Measurements from ENCODE around the gene TYK2. TPM values are rescaled to one million over a fixed set of nuclear protein-coding genes. Genes with fewer than 3 reads are reported as not detected.

TYK2 gene
- total and polyA plus RNA-seq, 9 of the 15 experiments (the other 6 are each of a cell fraction or from before 2014, with no cell fraction given), result 15.0 to 182 (median 85.9) TPM

DNA sequence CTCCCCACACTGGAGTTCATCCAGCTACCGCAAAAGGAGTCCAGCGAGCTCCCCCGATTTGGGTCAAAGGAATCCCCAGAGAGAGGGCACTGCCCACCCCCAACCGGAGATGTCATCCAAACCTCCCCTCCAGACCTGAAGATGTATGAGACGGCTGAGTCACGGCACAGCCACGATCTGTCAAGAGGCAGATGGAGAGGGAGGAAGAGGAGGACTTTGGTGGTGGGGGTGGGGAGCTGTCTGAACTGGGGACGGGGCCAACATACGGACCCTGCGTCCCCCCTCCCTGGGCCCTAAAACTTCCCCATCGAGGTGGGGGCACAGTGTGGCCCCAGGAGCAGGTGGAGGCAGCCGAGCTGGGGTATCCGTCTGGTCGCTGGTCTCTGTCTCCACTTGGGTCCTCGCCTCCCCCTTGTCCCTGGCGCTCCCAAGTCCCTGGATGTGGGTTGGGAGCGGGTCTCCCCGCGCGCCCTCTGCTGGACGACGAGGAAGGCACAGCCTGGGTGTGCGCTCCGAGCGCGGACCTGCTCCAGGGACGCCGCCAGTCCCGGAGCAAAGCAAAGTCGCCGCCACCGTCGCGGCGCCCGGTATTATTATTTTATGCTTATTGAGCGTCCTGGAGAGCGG, 43.8 kb upstream of the TYK2 start (continued):
- peak; percentile 67; the same call in 1 of the 2 replicates for TF ChIP-seq C11orf30 (IDR thresholded peaks at IDR 0.05; ENCODE audit: low read depth)
- TF ChIP-seq KLF16 (IDR thresholded peaks at IDR 0.05), result peak; percentile 55
- peak; percentile 74 for TF ChIP-seq SMAD4 (CRISPR knock-in tag; conservative IDR thresholded peaks at IDR 0.05)
- TF ChIP-seq, protein P1, sequence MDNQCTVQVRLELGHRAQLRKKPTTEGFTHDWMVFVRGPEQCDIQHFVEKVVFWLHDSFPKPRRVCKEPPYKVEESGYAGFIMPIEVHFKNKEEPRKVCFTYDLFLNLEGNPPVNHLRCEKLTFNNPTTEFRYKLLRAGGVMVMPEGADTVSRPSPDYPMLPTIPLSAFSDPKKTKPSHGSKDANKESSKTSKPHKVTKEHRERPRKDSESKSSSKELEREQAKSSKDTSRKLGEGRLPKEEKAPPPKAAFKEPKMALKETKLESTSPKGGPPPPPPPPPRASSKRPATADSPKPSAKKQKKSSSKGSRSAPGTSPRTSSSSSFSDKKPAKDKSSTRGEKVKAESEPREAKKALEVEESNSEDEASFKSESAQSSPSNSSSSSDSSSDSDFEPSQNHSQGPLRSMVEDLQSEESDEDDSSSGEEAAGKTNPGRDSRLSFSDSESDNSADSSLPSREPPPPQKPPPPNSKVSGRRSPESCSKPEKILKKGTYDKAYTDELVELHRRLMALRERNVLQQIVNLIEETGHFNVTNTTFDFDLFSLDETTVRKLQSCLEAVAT (IDR thresholded peaks at IDR 0.05), result peak in 1 of 2 experiments; percentile 89; a peak in 2 of 4 replicates
- TF ChIP-seq FOXP1 (CRISPR knock-in tag; IDR thresholded peaks at IDR 0.05), result peak; percentile 44; the same call in 1 of the 2 replicates
- 0 out of 2 replicates have a peak, but pooled peaks have one; percentile 13 for TF ChIP-seq ZNF282 (CRISPR knock-in tag; IDR thresholded peaks at IDR 0.05)
- peak; percentile 85; the same call in 1 of the 2 replicates for TF ChIP-seq NBN (IDR thresholded peaks at IDR 0.05; ENCODE audit: low read depth)
- TF ChIP-seq SMARCE1 (IDR thresholded peaks at IDR 0.05), result peak; percentile 55
- TF ChIP-seq BRD9 (IDR thresholded peaks at IDR 0.05; ENCODE audit: low read depth, partially characterized antibody), result peak; percentile 35
- no peak for TF ChIP-seq CHCHD3 (CRISPR knock-in tag; IDR thresholded peaks at IDR 0.05)
- TF ChIP-seq PTTG1 (tag; IDR thresholded peaks at IDR 0.05; ENCODE audit: low read depth), result no peak
- 0 out of 2 replicates have a peak, but pooled peaks have one; percentile 55 for TF ChIP-seq L3MBTL2 (IDR thresholded peaks at IDR 0.05)
- no peak for TF ChIP-seq KDM5B (IDR thresholded peaks at IDR 0.05; ENCODE audit: insufficient replicate concordance, low read depth, low read length)
- no peak for TF ChIP-seq CCAR2 (IDR thresholded peaks at IDR 0.05; ENCODE audit: low read depth, low read length)
- peak; percentile 92 for TF ChIP-seq RB1 (IDR thresholded peaks at IDR 0.05; ENCODE audit: low read depth)
- TF ChIP-seq ZNF830 (CRISPR knock-in tag; IDR thresholded peaks at IDR 0.05), result peak; percentile 82; the same call in 1 of the 2 replicates
- TF ChIP-seq NRF1 (conservative IDR thresholded peaks at IDR 0.05 in 1 of 2, IDR thresholded peaks at IDR 0.05 in 1 of 2), result peak; percentile 64 to 69
- TF ChIP-seq, protein P2, sequence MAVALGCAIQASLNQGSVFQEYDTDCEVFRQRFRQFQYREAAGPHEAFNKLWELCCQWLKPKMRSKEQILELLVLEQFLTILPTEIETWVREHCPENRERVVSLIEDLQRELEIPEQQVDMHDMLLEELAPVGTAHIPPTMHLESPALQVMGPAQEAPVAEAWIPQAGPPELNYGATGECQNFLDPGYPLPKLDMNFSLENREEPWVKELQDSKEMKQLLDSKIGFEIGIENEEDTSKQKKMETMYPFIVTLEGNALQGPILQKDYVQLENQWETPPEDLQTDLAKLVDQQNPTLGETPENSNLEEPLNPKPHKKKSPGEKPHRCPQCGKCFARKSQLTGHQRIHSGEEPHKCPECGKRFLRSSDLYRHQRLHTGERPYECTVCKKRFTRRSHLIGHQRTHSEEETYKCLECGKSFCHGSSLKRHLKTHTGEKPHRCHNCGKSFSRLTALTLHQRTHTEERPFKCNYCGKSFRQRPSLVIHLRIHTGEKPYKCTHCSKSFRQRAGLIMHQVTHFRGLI (CRISPR knock-in tag; IDR thresholded peaks at IDR 0.05), result no peak
- 0 out of 2 replicates have a peak, but pooled peaks have one; percentile 33 for TF ChIP-seq LEF1 (IDR thresholded peaks at IDR 0.05)
- no peak for TF ChIP-seq XRCC3 (IDR thresholded peaks at IDR 0.05)
- TF ChIP-seq XRCC5 (IDR thresholded peaks at IDR 0.05; ENCODE audit: low read depth, low read length), result peak; percentile 88; the same call in 1 of the 2 replicates
- TF ChIP-seq SMARCA4 (IDR thresholded peaks at IDR 0.05), result peak; percentile 37; the same call in 1 of the 2 replicates
- TF ChIP-seq SMAD1 (IDR thresholded peaks at IDR 0.05; ENCODE audit: low read depth, low read length, partially characterized antibody), result peak; percentile 45
- TF ChIP-seq, protein P3, sequence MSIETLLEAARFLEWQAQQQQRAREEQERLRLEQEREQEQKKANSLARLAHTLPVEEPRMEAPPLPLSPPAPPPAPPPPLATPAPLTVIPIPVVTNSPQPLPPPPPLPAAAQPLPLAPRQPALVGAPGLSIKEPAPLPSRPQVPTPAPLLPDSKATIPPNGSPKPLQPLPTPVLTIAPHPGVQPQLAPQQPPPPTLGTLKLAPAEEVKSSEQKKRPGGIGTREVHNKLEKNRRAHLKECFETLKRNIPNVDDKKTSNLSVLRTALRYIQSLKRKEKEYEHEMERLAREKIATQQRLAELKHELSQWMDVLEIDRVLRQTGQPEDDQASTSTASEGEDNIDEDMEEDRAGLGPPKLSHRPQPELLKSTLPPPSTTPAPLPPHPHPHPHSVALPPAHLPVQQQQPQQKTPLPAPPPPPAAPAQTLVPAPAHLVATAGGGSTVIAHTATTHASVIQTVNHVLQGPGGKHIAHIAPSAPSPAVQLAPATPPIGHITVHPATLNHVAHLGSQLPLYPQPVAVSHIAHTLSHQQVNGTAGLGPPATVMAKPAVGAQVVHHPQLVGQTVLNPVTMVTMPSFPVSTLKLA (conservative IDR thresholded peaks at IDR 0.05), result peak; percentile 55 to 86; a peak in 3 of 4 replicates
- TF ChIP-seq ZNF354B (CRISPR knock-in tag; IDR thresholded peaks at IDR 0.05), result no peak
- TF ChIP-seq RHOXF2B (CRISPR knock-in tag; conservative IDR thresholded peaks at IDR 0.05), result no peak
- peak; percentile 59 for TF ChIP-seq CCNT2 (IDR thresholded peaks at IDR 0.05; ENCODE audit: borderline replicate concordance, extremely low read depth, insufficient read length, low read depth, low read length)

All from K562 (cell line).